ENCODE measurements around the gene CRLF2. TPM values are rescaled to one million over a fixed set of nuclear protein-coding genes. Genes with fewer than 3 reads are reported as not detected.

CRLF2 gene
- total and polyA plus RNA-seq, 12 donors: not detected

DNA sequence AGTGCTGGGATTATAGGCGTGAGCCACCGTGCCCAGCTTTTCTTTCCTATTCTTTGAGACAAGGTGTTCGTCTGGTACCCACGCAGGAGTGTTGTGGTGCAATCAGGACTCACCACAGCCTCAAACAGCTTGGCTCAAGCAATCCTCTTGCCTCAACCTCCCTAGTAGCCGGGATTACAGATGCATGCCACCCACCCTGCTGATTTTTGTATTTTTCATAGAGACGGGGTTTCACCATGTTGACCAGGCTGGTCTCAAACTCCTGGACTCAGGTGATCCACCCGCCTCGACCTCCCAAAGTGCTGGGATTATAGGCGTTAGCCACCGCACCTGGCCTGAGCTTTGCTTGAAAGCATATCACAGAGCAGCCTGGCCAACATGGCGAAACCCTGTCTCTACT lies 1.5 kb upstream of the CRLF2 start:
- DNase-seq: no peak
- H3K4me3 ChIP-seq: no peak overlapping the region
- H3K36me3 ChIP-seq (replicated peaks in 1 of 2): no peaks in the 10 kb centered on the region
- TF ChIP-seq, protein P1, sequence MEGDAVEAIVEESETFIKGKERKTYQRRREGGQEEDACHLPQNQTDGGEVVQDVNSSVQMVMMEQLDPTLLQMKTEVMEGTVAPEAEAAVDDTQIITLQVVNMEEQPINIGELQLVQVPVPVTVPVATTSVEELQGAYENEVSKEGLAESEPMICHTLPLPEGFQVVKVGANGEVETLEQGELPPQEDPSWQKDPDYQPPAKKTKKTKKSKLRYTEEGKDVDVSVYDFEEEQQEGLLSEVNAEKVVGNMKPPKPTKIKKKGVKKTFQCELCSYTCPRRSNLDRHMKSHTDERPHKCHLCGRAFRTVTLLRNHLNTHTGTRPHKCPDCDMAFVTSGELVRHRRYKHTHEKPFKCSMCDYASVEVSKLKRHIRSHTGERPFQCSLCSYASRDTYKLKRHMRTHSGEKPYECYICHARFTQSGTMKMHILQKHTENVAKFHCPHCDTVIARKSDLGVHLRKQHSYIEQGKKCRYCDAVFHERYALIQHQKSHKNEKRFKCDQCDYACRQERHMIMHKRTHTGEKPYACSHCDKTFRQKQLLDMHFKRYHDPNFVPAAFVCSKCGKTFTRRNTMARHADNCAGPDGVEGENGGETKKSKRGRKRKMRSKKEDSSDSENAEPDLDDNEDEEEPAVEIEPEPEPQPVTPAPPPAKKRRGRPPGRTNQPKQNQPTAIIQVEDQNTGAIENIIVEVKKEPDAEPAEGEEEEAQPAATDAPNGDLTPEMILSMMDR (IDR thresholded peaks at IDR 0.05): no peak
- no peak for TF ChIP-seq POLR2A (IDR thresholded peaks at IDR 0.05)
- no peaks in the 10 kb centered on the region for H3K27me3 ChIP-seq
- no peaks in the 10 kb centered on the region for H3K4me1 ChIP-seq (replicated peaks in 1 of 2)
- H3K9me3 ChIP-seq (replicated peaks in 1 of 3): no peaks in the 10 kb centered on the region
- 84 to 90% (median 87%) methylated on average over 10 to 11 of the region's 11 CpGs for WGBS, 4 donors
- intact Hi-C loops (cut with DNase I): no loop called here
- H3K27ac ChIP-seq: no peak overlapping the region

DNA sequence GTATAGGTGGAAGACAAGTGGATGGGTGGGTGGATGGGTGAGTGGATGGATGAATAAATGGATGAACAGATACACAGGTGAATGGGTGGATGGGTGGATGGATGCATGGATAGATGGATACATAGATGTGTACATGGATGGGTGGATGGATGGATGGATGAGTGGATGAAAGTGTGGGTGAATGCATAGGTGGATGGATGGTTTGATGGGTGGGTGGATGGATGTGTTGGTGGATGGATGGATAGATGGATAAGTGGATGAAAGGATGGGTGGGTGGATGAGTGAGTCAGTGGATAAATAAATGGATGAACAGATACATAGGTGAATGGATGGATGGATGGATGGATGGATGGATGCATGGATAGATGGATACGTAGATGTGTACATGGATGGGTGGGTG lies 1.6 kb downstream of the CRLF2 start:
- no peaks in the 10 kb centered on the region for H3K36me3 ChIP-seq (replicated peaks in 1 of 2)
- H3K27me3 ChIP-seq: no peaks in the 10 kb centered on the region
- intact Hi-C loops (cut with DNase I): no loop called here
- no peak for DNase-seq
- H3K4me1 ChIP-seq (replicated peaks in 1 of 2): peaks cover 0 to 3% of the 10 kb centered on the region in 2 donors
- H3K27ac ChIP-seq: no peak overlapping the region
- no peaks in the 10 kb centered on the region for H3K9me3 ChIP-seq (replicated peaks in 1 of 3)
- no peak for TF ChIP-seq POLR2A (IDR thresholded peaks at IDR 0.05)
- 83 to 92% (median 87%) methylated on average over 1 of the region's 1 CpG for WGBS, 4 donors
- no peak overlapping the region for H3K4me3 ChIP-seq

DNA sequence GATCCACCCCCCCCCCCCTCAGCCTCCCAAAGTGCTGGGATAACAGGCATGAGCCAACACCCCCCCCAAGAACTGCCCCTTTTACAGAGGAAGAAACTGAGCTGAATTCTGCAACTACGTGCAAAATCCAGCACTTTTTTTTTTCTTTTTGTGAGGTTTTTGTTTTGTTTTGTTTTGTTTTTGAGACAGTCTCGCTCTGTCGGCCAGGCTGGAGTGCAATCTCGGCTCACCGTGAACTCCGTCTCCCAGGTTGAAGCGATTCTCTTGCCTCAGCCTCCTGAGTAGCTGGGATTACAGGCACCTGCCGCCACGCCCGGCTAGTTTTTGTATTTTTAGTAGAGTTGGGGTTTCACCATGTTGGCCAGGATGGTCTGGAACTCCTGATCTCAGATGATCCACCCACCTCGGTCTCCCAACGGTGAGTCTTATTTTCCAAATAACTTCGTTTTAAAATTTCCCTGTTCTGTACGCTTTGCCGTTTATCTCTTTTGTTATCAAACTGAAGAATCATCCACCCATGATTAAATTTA lies 4.9 kb downstream of the CRLF2 start:
- no peak for DNase-seq
- intact Hi-C loops (cut with DNase I): no loop called here
- H3K36me3 ChIP-seq (replicated peaks in 1 of 2): no peaks in the 10 kb centered on the region
- no peaks in the 10 kb centered on the region for H3K9me3 ChIP-seq (replicated peaks in 1 of 3)
- TF ChIP-seq, protein P1 (IDR thresholded peaks at IDR 0.05): no peak
- TF ChIP-seq POLR2A (IDR thresholded peaks at IDR 0.05): no peak
- WGBS, 4 donors: 58 to 68% (median 65%) methylated on average over 15 of the region's 15 CpGs
- H3K27ac ChIP-seq: no peak overlapping the region
- H3K4me3 ChIP-seq: no peak overlapping the region
- peaks cover 0 to 11% of the 10 kb centered on the region in 2 donors for H3K4me1 ChIP-seq (replicated peaks in 1 of 2)
- H3K27me3 ChIP-seq: no peaks in the 10 kb centered on the region

DNA sequence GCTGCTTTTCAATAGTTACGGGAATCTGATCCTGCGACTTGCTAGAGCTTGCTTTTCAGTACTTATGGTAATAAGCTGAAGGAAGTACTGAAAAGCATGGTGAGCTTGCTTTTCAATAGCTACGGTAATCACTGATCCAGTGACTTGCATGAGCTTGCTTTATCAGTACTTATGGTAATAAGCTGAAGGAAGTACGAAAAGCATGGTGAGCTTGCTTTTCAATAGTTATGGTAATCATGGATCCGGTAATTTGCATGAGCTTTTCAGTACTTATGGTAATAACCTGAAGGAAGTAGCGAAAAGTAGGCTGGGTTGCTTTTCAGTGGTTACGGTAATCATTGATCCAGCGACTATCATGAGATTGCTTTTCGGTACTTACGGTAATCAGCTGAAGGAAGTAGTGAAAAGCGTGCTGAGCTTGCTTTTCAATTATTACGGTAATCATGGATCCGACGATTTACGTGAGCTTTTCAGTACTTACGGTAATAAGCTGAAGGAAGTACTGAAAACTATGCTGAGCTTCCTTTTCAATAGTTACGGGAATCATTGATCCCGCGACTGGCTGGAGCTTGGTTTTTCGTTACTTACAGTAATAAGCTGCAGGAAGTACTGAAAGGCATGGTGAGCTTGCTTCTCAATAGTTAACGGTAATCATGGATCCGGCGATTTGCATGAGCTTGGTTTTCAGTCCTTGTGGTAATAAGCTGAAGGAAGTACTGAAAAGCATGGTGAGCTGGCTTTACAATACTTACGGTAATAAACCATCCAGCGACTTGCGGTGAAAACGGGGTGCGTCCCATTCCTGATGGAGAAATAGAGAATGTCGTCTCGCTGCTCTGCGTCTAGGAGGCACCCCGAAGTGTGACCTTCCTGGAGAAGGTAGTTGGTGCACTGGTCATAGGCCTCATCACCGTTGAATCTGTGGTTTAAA lies 6.5 kb downstream of the CRLF2 start:
- TF ChIP-seq, protein P1 (IDR thresholded peaks at IDR 0.05): no peak
- TF ChIP-seq POLR2A (IDR thresholded peaks at IDR 0.05): no peak
- no peaks in the 10 kb centered on the region for H3K27me3 ChIP-seq
- H3K9me3 ChIP-seq (replicated peaks in 1 of 3): no peaks in the 10 kb centered on the region
- H3K36me3 ChIP-seq (replicated peaks in 1 of 2): no peaks in the 10 kb centered on the region
- H3K27ac ChIP-seq: peak overlapping the region in 1 of 5 donors; percentile 6
- peak overlapping the region in 1 of 4 donors; percentile 44 for H3K4me3 ChIP-seq
- DNase-seq: peak in 5 of 7 donors; percentile 12 to 36 (median 30)
- 2 to 3% (median 2%) methylated on average over 33 of the region's 33 CpGs for WGBS, 4 donors
- H3K4me1 ChIP-seq (replicated peaks in 1 of 2): peaks cover 0 to 11% of the 10 kb centered on the region in 2 donors
- intact Hi-C loops (cut with DNase I): no loop called here
